ENCODE data around the gene WDHD1. TPM values are rescaled to one million over a fixed set of nuclear protein-coding genes. Genes with fewer than 3 reads are reported as not detected.

WDHD1 gene
- total RNA-seq, 2 experiments from 2014 or later: 1.8 to 2.2 TPM

DNA sequence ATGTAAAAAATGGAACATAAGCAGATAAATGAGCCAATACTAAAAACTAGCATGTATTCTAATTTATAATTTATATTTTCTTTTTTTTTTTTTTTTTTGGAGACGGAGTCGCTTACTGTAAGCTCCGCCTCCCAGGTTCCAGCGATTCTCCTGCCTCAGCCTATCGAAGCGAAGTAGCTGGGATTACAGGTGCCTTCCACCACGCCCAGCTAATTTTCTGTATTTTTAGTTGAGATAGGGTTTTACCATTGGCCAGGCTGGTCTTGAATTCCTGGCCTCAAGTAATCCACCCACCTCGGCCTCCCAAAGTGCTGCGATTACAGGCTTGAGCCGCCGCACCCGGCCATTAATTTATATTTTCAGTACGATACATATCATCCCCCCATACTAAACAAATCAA, 27.2 kb upstream of the WDHD1 start:
- Mint-ChIP-seq H3K4me1 (ENCODE audit: low read depth) (peaks cover 61% of the 10 kb centered on the region), H3K27me3 (no peaks in the 10 kb centered on the region), H3K4me3 (peak overlapping the region; percentile 64), H3K36me3 (ENCODE audit: low read depth) (peaks cover 70% of the 10 kb centered on the region), H3K9me3 (no peaks in the 10 kb centered on the region), H3K27ac (peak overlapping the region; percentile 61)
- intact Hi-C loops (cut with DNase I, micrococcal nuclease): loop anchor here in 1 of 2 experiments (5.0 to 10.0 kb wide), 5 partner anchors 149 to 657 kb away; partner anchors contain the start of genes CDKN3 and GCH1
- no peak overlapping the region for H3K4me3 ChIP-seq (ENCODE audit: low read length)
- no peak for ATAC-seq (ENCODE audit: poor library complexity)
- no peak overlapping the region for H3K27ac ChIP-seq (ENCODE audit: low read depth in 1 of 2, low read length in 2 of 2)
- ChIA-PET CTCF (interaction anchor here (0.7 to 1.2 kb wide), 2 partner anchors 27 to 231 kb away, joined by 3 read pairs; partner anchors contain the start of genes SOCS4 and WDHD1), POLR2A (no interaction called here)
- H3K9me3 ChIP-seq (ENCODE audit: control insufficient read depth in 1 of 2, insufficient read depth in 1 of 2, low read length in 2 of 2): no peaks in the 10 kb centered on the region
- H3K36me3 ChIP-seq (ENCODE audit: insufficient read depth, low read length): peaks cover 17% of the 10 kb centered on the region
- DNase-seq: no peak
- peaks cover 27% of the 10 kb centered on the region for H3K4me1 ChIP-seq (ENCODE audit: insufficient read depth, low read length)
- TF ChIP-seq, protein P1, sequence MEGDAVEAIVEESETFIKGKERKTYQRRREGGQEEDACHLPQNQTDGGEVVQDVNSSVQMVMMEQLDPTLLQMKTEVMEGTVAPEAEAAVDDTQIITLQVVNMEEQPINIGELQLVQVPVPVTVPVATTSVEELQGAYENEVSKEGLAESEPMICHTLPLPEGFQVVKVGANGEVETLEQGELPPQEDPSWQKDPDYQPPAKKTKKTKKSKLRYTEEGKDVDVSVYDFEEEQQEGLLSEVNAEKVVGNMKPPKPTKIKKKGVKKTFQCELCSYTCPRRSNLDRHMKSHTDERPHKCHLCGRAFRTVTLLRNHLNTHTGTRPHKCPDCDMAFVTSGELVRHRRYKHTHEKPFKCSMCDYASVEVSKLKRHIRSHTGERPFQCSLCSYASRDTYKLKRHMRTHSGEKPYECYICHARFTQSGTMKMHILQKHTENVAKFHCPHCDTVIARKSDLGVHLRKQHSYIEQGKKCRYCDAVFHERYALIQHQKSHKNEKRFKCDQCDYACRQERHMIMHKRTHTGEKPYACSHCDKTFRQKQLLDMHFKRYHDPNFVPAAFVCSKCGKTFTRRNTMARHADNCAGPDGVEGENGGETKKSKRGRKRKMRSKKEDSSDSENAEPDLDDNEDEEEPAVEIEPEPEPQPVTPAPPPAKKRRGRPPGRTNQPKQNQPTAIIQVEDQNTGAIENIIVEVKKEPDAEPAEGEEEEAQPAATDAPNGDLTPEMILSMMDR (IDR thresholded peaks at IDR 0.05): no peak
- H3K27me3 ChIP-seq (ENCODE audit: control insufficient read depth in 1 of 2, insufficient read depth in 2 of 2, low read length in 2 of 2): no peaks in the 10 kb centered on the region

DNA sequence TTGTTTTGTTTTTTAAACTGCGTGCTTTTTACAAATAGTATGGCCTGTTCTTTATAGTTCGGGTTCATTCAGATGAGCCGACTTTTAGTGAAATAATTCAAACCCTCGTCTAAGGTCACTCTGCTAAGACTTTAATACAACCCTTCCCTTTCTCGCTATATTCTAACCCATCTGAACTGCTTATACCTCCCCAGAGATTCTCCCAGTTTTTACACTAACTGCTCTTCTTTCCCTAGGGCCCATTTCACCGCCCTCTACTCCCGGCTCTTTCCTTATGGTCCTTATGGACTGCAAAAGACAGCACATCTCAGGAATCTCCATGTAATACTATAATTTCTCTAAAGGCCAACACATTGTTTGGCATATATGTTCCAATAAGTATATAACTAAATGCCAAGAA, 26.6 kb upstream of the WDHD1 start:
- no peak for ATAC-seq (ENCODE audit: poor library complexity)
- TF ChIP-seq, protein P1 (IDR thresholded peaks at IDR 0.05): no peak
- peak overlapping the region; percentile 96 for H3K27ac Mint-ChIP-seq
- CTCF ChIA-PET: interaction anchor here (3.3 kb wide), 1 partner anchor 26 kb away, joined by 55 read pairs; the partner anchor contains the start of genes SOCS4 and WDHD1
- no peaks in the 10 kb centered on the region for H3K27me3 ChIP-seq (ENCODE audit: control insufficient read depth in 1 of 2, insufficient read depth in 2 of 2, low read length in 2 of 2)
- DNase-seq: no peak
- H3K4me1 ChIP-seq (ENCODE audit: insufficient read depth, low read length): peaks cover 27% of the 10 kb centered on the region
- peak overlapping the region; percentile 95 for H3K4me3 Mint-ChIP-seq
- H3K4me3 ChIP-seq (ENCODE audit: low read length): no peak overlapping the region
- intact Hi-C loops (cut with DNase I, micrococcal nuclease): loop anchor here in 1 of 2 experiments (2.0 to 10.0 kb wide), 6 partner anchors 149 to 656 kb away; partner anchors contain the start of genes ATG14, CDKN3 and GCH1
- POLR2A ChIA-PET: interaction anchor here (2.7 to 3.2 kb wide), 2 partner anchors 12 to 27 kb away, joined by 10 to 58 read pairs; partner anchors contain the start of genes SOCS4 and WDHD1
- H3K36me3 Mint-ChIP-seq (ENCODE audit: low read depth): peaks cover 66% of the 10 kb centered on the region
- peaks cover 60% of the 10 kb centered on the region for H3K4me1 Mint-ChIP-seq (ENCODE audit: low read depth)
- H3K27ac ChIP-seq (ENCODE audit: low read depth in 1 of 2, low read length in 2 of 2): no peak overlapping the region
- H3K36me3 ChIP-seq (ENCODE audit: insufficient read depth, low read length): peaks cover 16% of the 10 kb centered on the region
- H3K9me3 Mint-ChIP-seq: no peaks in the 10 kb centered on the region
- no peaks in the 10 kb centered on the region for H3K9me3 ChIP-seq (ENCODE audit: control insufficient read depth in 1 of 2, insufficient read depth in 1 of 2, low read length in 2 of 2)
- H3K27me3 Mint-ChIP-seq: no peaks in the 10 kb centered on the region

DNA sequence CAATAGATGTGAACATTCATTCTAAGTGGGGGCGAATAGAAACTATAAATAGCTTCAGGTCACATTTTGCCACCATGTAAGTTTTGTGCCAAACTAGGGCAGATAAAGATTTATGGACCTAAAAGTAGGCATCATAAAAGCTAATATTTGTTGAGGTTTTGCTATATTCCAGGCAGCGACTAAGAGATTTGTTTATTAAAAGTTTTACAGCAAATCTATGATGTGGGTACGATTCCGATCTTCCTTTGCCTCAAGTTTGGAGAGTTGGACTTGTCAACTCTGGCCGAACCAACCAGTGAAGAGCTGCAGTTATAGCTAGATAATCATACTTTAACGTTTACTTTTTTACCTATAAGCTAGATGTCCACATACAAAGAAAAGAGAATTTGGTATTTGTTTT, 26.1 kb upstream of the WDHD1 start:
- ATAC-seq (ENCODE audit: poor library complexity): no peak
- no peaks in the 10 kb centered on the region for H3K9me3 Mint-ChIP-seq
- Histone ChIP-seq H3K27ac (ENCODE audit: low read depth in 1 of 2, low read length in 2 of 2) (peak overlapping the region in 1 of 2 donors; percentile 99), H3K36me3 (ENCODE audit: insufficient read depth, low read length) (peaks cover 12% of the 10 kb centered on the region), H3K4me1 (ENCODE audit: insufficient read depth, low read length) (peaks cover 27% of the 10 kb centered on the region), H3K4me3 (ENCODE audit: low read length) (no peak overlapping the region), H3K27me3 (ENCODE audit: control insufficient read depth in 1 of 2, insufficient read depth in 2 of 2, low read length in 2 of 2) (no peaks in the 10 kb centered on the region), H3K9me3 (ENCODE audit: control insufficient read depth in 1 of 2, insufficient read depth in 1 of 2, low read length in 2 of 2) (no peaks in the 10 kb centered on the region)
- H3K36me3 Mint-ChIP-seq (ENCODE audit: low read depth): peaks cover 61% of the 10 kb centered on the region
- H3K4me1 Mint-ChIP-seq (ENCODE audit: low read depth): peaks cover 55% of the 10 kb centered on the region
- POLR2A ChIA-PET: interaction anchor here (2.5 to 3.2 kb wide), 3 partner anchors 13 to 26 kb away, joined by 10 to 58 read pairs (median 42); partner anchors contain the start of genes SOCS4 and WDHD1
- no peak for DNase-seq
- intact Hi-C loops (cut with DNase I, micrococcal nuclease): loop anchor here in 1 of 2 experiments (2.0 to 10.0 kb wide), 6 partner anchors 148 to 656 kb away; partner anchors contain the start of genes ATG14, CDKN3 and GCH1
- CTCF ChIA-PET: interaction anchor here (0.7 to 3.3 kb wide), 2 partner anchors 26 to 28 kb away, joined by 3 to 55 read pairs; partner anchors contain the start of genes SOCS4 and WDHD1
- peak overlapping the region; percentile 95 for H3K4me3 Mint-ChIP-seq
- TF ChIP-seq, protein P1 (IDR thresholded peaks at IDR 0.05): no peak
- H3K27ac Mint-ChIP-seq: peak overlapping the region; percentile 96
- no peaks in the 10 kb centered on the region for H3K27me3 Mint-ChIP-seq

Measured in CD4-positive, alpha-beta T cell (primary cell).